ENCODE results near the gene ULK3.
A peak's percentile ranks its signal among the peaks of the same experiment; 100 is the strongest.

The ULK3 gene

DNA sequence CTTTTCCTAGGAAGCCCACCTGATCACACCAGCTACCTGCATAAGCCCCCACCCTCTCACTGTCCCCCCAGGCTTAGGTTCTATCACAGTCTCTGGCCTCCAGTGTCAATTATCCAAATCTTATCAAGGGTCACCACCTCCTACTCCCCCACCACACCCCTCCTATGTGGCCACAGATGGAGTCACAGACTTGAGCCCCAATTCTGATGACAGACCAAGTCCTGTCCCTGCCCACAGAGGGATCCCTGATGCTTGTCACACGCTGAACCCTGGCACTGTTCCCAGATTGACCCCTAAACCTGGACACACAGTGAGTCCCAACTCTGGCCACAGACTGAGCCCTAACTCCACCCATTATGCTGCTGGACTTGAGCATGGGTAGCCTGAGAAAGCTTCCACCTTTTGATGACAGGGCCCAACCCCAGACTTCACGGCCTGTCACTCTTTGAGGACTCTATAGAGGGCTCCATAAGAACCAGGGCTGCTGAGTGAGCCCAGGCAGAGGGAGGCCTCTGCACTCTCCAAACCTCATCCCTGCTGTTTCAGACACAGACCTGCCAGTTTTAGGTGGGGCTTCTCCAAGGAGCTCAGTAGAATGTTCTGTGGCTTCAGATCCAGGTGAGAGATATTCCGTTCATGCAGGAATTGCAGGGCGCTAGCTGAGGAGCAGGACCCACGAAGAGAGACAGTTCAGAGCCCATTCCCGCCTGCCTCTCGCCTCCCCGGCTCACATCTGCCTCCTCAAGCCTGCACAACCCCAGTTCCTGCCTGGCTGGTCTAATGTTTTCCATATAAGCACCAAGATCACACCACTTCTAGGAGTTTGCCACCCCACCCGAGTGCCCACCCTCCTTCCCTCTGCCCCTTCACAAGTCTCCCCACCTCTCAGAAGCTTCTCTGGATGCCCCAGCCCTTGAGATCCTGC, 1.8 kb downstream of the ULK3 start:
- no peak for DNase-seq (ENCODE audit: low spot score)

DNA sequence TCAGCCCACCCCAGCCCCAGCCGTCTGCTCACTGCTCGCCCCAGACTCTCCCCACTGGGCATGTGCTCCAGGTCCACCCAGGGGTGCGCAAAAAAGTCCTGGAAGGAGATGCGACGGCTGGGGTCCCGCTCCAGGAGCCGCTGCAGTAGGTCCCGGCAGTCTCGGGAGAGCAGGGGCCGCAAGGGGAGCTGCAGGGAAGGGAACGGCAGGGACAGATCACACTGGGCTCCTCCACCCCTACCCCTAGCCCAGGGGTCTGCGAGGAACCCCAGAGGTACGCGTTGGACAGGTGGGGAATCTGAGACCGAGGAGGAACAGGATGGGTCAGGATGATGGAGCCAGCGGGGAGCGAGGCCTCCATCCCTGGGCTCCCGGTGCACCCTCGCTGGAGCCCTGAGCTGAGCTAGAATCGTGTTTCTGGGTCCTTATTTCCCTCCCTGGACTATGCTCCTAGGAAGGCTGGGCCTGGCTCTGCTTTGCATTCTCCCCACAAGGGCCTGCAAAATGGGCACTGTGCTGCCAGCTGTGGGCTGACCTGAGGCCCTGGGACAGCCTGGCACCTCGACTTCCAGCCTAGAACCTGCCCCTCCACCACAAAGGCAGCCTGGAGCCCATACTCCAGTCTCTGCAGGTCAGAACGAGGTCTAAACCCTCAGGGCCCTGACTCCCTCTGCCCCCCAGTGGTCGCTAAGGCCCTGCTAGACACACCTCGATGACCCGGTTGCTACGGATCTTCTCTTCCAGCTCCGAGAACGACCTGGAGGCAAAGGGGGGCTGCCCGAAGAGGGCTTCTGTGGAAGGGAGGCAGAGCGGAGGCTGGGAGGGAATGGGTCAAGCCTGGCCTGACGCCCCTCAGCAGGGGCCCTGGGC, 3.2 kb downstream of the ULK3 start:
- DNase-seq (ENCODE audit: low spot score) = no peak

DNA sequence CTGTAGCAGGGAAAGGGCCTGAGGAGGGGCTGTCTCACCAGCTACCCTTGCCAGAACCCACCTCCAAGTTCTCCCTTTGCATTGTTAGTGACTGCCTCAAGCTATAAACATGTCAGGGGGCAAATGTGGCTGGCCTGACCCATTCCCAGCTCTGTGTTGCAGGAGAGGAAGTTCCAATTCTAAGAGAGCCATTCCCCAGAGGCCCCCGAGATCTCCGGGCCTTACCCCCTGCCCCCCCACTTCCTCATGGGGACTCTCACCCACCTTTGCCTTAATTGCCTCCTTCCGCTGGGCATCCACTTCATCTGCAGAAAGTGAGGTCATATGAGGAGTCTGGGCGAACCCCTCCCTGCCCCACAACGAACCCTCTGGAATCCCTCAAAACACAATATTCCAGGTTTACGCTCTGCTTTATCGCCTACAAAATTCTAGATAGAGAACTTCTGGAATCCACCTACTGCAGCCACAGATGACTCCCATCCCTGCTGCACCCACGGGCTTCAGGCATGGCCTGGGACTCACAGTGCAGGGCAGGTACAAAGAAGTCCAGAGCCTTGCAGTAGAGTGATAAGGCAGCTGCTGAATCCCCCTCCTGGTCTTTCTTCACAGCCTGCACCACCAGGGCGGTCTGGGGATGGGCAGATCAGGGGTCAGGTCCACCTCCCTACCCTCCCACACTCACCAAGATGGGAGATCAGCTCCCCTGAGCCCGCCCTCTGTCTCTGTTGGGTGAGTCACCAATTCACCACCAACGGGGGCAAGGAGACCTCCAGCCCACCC, 4.0 kb downstream of the ULK3 start:
- DNase-seq (ENCODE audit: low spot score) = no peak

DNA sequence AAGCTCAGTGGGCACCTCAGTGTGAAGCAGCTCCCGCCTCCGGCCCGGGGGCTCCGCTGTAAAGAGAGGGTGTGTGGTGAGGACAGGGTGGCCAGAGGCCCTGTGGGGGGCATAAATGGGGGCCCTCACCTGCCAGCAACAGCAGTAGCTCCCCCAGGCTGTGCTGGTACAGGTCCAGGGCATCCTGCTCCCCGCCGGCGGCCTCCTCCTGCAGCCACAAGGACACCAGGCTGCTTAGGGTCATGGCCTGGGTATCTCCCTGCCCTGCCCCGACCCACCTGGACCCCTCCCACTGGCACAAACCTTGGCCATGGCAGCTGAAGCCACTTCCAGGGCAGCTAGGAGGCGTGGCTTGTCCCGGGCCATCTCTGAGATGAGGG, 4.8 kb downstream of the ULK3 start:
- DNase-seq (ENCODE audit: low spot score) = no peak

DNA sequence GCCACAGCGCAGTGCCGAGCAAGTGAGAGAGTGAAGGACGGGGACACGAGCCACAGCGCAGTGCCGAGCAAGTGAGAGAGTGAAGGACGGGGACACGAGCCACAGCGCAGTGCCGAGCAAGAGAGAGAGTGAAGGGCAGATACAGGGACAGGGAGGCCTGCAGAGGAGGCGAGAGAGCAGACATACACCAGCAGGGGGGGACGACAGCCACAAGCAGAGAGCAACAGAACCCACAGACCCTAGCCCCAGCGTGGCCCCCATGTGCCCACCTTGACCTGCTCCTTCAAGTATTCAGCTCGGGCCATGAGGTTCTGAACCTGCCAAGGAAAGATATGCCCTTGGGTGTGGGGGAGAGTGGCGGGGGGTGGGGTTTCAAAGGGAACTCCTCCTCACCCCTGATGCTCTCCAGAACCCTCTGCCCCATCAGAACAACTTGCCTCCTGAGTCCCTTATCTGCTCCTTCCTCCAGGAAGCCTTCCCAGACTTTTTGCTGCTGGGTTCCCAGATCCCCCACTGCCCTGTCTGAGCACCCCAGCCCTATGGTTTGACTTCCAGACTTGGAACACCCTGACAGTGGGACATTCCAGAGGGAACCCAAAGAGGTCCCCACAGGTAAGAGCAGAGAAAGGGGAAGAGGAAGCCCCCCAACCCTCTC, 5.3 kb downstream of the ULK3 start:
- no peak for DNase-seq (ENCODE audit: low spot score)

DNA sequence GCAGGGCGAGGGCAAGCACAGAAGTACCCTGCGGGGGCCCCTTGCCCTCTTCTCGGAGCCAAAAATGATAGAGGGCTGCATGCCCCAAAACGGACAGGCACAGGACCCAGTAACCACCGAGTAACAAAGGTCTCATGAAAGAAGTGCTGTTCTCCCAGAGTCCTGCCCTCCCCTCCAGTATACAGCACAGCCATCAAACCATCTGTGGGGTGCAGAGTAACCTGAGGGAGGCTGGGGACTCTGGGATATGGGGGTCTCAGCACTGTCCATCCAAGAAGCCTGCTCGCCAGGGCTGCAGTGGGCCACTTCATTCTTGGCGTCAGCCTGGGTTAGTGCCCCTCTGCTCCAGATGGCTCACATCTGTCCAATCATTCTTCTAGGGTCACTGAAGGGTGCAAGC, 6.1 kb downstream of the ULK3 start:
- no peak for DNase-seq (ENCODE audit: low spot score)

DNA sequence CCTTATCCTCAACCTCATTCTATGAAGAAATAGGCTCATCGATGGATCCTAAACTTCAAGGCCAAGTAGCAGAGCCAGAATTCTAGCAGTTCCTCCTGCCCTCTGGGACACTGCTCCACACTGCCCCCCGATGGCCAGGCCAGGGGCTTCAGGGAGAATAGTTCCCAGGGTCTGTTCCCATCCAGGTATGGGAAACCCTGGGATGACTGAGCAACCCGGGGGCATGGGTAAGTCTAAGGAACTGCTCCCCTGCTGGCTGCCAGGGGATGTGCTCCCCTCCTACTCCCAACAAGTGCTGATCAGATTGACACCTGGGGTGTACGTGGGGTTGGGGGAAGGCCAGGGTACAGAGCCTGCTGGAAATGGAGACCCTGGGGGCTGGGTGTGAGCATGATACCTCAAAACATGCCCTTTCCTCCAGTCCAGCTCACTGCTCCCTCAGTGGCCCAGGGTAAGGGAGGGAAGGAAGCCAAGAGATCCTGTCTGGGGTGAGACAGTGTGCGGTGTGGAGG, 7.6 kb downstream of the ULK3 start:
- DNase-seq (ENCODE audit: low spot score) = peak; percentile 85

DNA sequence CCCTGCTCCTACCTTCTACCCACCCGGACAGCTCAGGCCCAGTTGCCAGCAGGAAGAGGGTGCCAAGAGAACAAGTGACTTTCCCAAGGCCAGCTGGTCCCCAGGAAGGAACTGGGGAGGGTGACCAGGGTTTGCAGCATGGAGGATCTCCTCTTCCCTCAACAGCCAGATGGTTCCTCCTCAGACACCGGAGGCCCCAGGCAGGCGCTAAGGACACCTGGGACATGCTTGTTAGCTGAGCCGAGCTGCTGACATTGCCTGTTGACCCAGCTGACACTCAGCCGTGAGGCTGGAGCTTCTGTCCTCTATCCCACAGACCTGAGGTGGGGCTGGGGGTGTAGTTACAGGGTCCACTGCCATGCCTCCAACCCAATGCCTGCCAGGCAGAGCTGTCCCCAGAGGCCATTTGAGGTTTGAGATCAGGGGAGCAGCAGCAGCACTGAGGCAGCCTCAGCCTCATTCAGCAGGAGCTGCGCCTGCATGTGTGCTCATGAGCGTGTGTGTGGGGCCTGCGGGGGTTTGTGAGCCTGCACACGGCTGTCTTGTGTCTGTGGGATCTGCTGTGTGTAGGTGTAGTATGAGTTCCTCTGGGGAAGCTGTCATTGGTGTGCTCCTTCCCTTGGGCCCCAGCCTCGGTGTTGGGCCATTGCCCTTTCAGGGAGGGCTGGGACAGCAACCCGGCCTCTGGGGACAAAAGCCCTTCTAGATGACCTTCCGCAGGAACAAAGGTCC, 9.4 kb downstream of the ULK3 start:
- DNase-seq (ENCODE audit: low spot score) = no peak

DNA sequence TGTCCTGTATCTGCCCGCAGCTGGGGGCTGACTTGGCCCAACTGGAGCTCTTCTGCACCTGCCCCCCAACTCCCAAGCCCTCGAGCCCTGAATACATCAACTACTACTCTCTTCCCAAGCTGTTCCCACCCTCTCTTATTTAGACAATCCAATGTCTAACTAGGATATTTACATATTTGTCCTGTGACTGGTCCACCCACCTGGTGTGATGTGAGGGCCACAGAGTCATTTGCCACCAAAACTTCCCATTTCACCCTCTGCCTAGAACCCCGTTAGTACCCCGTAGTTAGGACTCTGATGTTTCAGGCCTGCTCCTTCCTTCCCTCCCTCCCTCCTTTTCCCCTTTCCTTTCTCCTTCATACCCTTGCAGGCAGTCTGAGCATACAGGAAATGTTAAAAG, 10.1 kb downstream of the ULK3 start:
- no peak for DNase-seq (ENCODE audit: low spot score)

DNA sequence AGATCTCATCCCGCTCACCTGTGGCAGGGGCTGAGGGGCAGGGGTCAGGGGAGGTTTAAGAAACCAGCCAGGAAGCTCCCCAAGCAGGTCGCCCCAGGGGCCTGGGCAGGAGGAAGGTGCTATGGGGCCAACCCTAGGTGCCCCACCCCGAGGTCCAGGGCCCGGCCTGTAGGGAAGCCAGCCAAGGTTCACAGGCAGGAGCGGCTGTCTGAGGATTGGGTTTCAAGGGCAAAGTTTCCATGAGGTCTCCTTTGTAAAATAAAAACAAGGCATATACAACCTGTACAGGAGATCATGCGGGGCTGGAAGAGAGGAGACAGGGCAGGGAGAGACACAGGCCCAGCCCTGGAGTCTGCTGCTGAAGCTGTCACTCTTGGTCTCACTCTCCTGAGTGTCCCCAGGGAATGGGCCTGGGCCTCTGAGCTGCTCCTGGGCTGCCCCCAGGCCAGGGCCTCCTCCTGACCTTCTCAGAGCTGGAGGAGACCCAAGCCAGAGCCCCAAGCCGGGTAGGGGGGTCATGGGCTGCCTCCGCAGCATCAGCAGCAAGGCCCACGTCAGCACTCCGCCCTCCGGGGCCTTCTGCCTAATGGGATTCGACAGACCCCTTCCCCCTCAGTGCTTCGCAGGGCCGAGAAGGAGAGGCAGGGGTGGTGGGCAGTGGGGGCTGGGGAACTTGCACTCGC, 11.0 kb downstream of the ULK3 start:
- no peak for DNase-seq (ENCODE audit: low spot score)

DNA sequence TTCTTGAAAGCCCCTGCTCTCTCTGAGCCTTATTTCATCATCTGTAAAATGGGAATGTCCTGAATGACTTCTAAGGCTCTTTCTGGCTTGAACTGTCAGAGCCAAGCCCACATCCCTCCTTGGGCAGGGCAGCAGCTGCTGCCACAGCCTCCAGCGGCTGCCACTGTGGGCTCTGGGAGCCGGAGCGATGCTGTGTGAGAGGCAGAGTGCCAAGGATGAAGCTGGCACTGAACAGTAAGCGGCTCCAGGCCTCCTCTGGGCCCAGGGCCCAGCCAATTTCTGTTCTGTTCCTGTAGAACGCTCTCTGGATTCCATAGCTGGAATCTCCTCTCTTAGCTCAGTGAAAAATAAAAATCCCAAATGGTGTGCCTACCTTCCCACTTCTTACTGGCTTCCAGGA, 12.1 kb downstream of the ULK3 start:
- peak; percentile 35 for DNase-seq (ENCODE audit: low spot score)

DNA sequence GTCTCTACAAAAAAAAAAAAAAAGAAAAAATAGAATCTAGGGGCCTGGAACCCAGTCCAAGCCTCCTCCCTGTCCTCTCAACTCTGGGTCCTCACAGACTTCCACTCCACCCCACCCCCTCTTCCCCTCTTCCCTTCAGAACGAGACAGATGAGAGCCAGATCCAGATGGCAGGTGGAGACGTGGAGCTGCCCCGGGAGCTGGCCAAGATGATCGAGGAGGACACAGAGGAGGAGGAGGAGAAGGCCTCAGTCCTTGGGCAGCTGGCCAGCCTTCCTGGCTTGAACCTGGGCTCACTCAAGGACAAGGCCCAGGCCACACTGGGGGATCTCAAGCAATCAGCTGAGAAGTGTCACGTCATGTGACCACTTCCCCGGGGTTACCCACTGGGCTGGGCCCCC, 13.0 kb downstream of the ULK3 start:
- no peak for DNase-seq (ENCODE audit: low spot score)

DNA sequence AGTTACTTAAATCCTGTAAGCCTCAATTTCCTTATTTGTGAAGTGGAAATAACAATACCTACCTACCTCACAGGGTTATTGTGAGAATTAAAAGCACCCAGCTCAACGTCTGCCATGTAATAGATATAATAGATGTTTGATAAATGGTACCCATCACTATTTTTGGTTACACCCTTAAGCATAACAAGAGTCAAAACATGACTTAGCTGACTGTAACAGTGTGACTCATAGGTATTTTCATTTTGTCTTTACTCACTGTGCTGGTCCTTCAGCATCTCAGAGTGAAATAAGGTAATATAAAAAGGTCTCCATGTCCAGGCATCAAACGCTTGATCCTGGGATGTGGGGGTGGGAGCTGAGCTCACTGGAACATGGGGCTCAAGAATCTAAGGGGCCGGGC, 13.5 kb downstream of the ULK3 start:
- DNase-seq (ENCODE audit: low spot score) = no peak

DNA sequence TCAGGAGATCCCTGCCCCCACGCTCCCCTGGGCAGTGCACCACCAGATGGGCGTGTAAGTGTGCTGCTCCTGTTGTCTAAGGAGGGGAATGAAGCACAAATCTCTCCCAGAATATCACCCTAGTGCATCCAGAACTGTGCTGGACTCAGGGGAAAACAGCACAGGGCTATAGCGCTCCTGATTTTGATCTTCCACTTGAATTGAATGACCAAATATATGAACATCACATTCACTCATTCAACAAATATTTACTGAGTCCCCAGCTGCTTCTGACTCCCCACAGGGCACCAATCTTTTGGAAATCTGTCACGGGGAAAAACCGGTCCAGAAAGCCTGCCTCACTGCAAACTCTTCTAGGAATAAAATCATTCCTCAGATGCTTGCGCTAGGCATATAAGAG, 14.1 kb downstream of the ULK3 start:
- no peak for DNase-seq (ENCODE audit: low spot score)

DNA sequence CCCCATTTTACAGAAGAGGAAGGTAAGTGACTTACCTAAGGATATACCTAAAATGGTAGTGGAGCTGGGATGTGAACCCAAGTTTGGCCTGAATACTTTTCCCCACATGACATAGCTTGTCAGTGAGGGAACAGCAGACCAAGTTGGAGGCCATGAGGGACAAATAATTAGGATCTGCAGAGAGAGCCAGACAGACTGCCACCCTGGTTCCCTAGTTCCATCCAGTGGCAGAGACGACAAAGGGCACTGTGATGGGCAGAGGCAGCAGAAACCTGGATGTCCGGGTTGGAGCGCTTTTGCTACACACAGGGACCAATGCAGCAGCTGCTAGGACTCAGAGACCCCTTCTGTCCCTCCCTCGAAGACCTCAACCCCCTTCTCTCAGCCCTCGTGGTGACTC, 15.3 kb downstream of the ULK3 start:
- DNase-seq (ENCODE audit: low spot score) = no peak

DNA sequence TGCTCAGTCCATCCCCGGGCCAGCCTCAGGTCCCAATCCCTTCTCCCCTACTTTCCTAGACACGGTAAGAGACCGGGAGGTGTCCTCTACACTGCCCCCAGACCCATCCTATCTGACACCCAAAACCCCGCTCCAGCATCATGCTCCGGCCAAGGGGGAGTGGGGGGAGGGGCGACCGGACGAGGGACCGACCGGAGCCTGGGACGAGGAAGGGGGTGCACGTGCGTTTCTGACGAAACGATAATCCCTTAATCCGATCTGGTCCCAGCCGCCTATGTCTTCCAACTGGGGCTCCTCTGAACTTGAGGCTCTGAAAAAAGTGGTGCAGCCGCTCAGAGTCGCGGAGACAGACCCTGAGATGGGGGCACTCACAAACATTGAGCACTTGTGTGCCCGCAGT, 16.0 kb downstream of the ULK3 start:
- DNase-seq (ENCODE audit: low spot score) = no peak

DNA sequence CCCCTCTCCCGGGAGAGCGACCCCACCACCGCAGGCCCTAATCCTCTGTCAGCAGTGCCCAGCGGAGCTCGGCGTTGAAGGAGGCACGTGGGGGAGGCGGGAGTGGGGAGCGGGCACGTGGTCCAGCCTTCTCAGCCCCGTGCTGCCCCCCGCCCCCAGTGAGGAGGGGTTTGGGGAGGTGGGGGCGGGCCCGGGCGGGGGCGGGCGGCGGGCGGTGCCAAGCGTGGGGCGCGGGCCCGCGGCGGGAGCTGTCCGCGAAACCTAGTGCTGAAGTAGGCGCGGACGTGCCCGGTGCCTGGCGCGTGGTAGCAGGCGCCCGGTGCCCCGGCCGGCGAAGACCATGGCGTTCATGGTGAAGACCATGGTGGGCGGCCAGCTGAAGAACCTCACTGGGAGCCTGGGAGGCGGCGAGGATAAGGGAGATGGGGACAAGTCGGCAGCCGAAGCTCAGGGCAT, 16.6 kb downstream of the ULK3 start, which contains the start of gene CPLX3:
TSS of gene CPLX3 (plus strand) at position 264 of the 456 bp plus-strand sequence. CDS start at position 341, 77 bp downstream.
- DNase-seq (ENCODE audit: low spot score) = peak; percentile 73

DNA sequence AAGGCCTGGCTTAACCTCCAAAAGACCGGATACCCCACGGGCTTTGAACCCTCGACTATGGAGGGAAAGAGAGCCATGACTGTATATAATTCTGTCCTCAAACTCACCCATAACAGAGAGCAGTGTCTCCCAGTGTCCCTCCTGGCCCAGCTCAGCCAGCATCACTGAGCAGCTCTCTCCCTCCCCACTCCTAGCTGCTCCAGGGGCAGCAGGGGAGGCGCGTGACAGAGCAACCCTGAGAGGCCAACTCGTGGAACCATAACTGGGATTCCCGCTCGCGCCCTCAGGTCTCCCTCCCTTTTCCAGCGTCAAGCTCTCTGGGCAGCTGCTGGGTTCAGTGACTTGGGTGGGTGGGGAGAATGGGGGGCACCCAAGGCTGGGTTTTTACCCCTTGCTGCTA, 17.1 kb downstream of the ULK3 start:
- DNase-seq (ENCODE audit: low spot score) = no peak

DNA sequence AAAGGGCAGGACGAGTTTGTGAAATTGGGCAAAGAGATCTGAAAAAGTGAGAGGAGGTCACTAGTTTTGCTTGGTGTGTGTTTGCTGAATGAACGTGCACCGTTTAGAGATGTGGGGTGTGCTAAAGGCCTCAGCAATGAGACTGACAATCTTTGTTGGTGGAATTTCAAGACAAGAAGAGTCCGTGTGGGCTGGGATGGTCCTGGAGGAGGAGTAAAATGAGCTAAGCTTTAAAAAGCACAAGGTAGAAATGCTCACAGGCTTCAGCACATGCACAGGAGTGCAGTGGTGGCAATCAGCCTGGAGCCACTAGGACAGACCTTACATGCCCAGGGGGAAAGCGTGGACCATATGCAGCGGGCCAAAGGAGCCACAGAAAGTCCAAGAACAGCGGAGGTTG, 18.0 kb downstream of the ULK3 start:
- no peak for DNase-seq (ENCODE audit: low spot score)

DNA sequence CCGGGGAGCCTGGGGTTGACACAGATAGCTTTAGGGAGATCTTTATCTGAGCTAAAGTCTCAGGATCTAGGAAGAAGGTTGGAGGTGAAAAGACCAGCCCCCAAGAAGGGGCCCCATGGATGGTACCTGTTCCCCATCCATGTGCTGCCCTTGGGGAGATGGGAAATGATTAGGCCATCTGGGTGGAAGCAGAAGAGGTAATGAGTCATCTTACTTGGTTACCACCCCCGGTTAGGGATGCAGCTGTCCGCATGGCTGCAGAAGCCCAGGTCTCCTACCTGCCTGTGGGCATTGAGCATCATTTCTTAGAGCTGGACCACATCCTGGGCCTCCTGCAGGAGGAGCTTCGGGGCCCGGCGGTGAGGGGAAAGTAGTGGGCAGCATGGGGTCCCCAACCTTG, 19.6 kb downstream of the ULK3 start:
- no peak for DNase-seq (ENCODE audit: low spot score)

Data from GM03348 (cell line).